GM12874 (cell line): ENCODE measurements around the gene NUDT3.

Experiments
- TF ChIP-seq, protein P1 (sequence below): IDR thresholded peaks from 2 replicates; pipeline ENCODE4 v1.5.1; 2011; ENCODE audit warnings: low read depth, mild to moderate bottlenecking, control low read depth, low read length, moderate library complexity; ENCODE audit not compliant: insufficient read depth

The NUDT3 gene

DNA sequence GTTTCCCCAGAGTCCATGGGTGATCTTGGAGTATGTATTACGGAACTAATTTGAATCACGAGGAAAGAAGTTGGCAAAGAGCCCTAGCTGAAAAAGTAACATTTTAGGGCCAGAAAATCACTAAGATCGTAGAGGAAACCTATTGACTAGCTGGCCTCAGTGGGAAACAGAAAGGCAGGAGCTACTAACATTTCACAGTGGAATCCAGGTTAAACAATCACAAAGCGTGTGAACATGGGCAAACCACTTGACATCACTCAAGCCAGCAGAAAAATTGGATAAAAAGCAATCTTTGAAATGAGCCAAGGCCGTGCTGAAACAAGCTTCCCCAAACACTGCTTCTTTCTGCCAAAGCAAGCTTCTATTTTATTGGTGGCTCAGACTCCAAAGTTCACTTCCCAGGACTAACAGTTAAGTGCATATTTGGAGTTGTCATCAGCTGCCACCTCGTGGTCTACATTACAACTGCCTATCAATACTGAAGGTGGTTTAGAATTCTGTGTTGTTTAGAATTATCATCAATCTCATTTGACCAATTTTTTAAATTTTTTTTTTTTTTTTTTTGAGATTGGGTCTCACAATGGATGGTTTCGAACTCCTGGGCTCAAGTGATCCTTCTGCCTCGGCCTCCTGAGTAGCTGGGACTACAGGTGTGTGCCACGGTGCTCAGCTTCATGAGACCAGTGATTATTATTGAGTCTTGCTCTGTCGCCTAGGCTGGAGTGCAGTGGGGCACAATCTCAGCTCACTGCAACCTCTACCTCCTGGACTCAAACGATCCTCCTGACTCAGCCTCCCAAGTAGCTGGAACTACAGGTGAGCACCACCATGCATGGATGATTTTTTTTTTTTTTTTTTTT lies 22.8 kb upstream of the NUDT3 start:
- TF ChIP-seq, protein P1, sequence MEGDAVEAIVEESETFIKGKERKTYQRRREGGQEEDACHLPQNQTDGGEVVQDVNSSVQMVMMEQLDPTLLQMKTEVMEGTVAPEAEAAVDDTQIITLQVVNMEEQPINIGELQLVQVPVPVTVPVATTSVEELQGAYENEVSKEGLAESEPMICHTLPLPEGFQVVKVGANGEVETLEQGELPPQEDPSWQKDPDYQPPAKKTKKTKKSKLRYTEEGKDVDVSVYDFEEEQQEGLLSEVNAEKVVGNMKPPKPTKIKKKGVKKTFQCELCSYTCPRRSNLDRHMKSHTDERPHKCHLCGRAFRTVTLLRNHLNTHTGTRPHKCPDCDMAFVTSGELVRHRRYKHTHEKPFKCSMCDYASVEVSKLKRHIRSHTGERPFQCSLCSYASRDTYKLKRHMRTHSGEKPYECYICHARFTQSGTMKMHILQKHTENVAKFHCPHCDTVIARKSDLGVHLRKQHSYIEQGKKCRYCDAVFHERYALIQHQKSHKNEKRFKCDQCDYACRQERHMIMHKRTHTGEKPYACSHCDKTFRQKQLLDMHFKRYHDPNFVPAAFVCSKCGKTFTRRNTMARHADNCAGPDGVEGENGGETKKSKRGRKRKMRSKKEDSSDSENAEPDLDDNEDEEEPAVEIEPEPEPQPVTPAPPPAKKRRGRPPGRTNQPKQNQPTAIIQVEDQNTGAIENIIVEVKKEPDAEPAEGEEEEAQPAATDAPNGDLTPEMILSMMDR: peak; percentile 46; the same call in 1 of the 2 replicates

DNA sequence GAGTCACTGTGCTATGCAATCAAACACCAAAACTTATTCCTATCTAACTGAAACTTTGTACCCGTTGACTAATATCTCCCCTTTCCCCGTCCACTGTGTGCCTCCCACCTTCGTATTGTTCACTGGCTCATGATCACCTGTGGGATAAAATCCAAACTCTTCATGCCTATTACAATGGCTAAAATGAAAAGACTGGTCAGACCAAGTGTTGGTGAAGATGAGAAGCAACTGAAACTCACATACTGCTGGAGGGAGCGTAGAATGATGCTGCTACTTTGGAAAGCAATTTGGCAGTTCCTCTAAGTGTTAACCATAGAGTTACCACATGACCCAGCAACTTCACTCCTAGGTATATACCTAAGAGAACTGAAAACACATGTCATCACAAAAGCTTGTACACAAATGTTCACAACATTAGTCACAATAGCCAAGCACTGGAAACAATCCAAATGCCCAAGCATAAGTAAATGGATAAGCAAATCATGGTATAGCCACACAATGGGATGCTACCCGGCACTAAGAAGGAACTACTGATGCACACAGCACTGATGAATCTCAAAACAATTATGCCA lies 20.3 kb upstream of the NUDT3 start:
- TF ChIP-seq, protein P1: no peak

DNA sequence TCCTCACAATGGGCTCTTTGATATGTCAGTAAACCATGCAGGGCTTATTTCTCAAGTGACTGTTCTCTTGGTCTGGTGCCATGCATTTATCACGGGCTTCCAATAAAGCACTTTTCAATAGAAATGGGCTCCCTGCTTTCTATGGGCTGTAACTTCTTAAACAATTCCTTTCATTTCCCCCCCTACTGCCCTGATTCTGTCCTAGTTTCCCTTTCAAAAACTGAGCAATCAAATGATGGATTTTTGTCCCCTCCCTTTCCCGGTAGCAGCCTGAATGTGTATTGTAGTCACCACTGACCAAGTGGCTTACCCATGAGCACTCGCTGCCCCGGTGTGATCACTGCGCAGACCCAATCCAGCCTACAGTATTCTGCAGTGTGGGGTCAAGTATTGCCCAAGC lies 19.5 kb upstream of the NUDT3 start:
- TF ChIP-seq, protein P1: no peak

DNA sequence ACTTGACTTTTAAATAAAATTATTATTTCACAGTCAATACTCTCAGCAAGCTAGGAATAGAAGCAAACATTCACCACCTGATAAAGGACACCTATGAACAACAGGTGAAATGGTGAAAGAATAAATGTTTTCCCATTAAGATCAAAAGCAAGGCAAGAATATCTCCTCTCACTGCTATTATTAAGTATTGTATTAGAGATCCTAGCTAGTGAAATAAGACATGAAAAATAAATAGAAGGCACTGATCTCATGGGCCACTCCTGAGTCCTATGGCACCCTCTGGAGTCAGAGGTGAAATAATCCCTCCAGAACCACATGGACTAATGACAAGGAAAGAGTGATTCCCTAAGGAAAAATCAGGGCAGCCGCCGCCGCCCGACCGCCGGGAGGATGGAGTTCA lies 4.0 kb upstream of the NUDT3 start:
- TF ChIP-seq, protein P1: no peak

DNA sequence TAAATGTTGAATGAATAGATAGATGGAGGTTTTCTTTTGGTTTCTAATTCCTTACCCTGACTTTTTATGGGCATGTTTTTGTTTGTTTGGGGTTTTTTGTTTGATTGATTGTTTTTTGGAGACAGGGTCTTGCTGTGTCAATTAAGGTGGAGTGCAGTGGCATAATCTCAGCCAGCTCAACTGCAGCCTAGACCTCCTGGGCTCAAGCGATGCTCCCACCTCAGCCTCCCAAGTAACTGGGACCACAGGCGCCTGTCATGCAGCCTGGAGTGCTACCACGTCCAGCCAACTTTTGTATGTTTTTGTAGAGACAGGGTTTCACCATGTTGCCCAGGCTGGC lies 1.5 kb upstream of the NUDT3 start:
- TF ChIP-seq, protein P1: no peak

DNA sequence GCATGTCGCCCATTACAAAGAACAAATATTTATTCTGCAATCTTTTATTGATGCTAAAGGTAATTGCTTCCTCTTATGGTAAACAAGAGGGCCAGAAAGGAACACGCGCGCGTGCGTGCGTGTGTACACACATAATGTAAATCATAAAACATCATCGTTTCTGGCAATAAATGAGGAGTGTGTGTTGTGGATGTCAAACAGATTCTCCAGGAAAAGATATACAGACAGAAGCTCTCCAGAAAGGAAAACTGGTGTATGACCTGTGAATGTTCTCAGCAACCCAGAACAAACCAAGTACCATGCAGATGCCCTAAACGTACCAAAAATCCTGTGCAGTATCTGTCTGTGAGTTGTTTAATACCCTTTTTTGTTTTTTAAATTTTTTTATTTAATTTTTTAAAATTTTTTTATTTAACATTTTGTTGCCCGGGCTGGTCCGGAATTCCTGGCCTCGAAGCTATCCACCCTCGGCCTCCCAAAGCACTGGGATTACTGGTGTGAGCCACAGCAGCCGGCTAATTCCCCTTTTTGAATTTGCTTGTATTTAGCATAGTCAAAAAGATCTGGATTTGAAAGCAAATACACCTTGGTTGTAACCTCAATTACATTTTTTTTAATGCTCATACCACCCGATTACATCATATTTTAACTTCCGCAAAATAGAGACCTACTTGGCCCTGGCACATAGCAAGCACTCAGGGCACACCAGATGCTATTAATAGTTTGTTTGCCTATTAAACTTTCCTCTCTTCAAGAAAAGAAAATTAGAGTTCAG lies 909 bp upstream of the NUDT3 start:
- TF ChIP-seq, protein P1: no peak

DNA sequence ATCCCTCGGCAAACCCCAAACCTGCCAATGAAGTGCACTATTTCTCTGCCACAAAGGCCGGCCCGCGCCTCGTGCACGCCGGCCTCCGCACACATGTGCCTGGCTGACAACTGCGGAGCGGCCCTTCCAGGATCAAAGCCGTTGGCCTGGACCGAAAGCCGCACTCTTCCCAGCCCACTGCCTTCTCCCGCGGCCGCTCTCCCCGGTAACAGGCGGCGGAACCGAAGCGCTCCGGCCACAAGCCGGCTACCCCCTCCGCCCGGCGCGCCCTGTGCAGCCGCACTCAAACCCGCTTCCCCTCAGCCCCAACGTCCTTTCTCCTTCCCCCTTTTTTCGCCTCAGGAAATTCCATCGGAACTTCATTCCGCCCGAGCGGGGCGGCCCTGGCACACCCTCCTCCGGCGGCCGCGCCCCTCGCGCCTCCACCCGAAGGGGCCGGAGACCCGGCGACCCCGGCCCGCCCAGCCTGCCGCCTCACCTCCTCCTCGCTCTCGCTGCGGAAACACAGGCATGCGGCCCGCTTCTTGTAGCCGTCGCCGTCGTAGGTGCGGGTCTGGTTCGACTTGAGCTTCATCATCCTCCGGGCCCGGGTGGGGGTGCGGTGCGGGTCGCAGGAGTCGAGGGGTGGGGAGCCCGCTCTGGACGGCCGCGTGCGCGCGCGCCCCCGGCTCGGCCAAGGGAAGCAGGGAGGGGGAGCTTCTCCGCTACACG lies 528 bp downstream of the NUDT3 start:
- TF ChIP-seq, protein P1: no peak
